ENCODE data around the gene SLC45A1. TPM values are rescaled to one million over a fixed set of nuclear protein-coding genes. Genes with fewer than 3 reads are reported as not detected.
A peak's percentile ranks its signal among the peaks of the same experiment; 100 is the strongest.

Gene SLC45A1
- total and polyA plus RNA-seq, 2 of the 4 experiments (the other 2 are of a cell fraction) = 0.72 to 3.9 TPM

GRCh38 chr1:8377271-8377981 is 59.5 kb downstream of the SLC45A1 start:
- Histone ChIP-seq H3K4ac (ENCODE audit: low read depth, low read length) (no peak overlapping the region; the same call in 1 of the 2 replicates), H2AFZ (replicated peaks; ENCODE audit: low read length, poor library complexity) (no peak overlapping the region), H3K36me3 (ENCODE audit: control insufficient read depth, insufficient read depth, low read length) (peaks cover 52% of the 10 kb centered on the region), H3K4me3 (ENCODE audit: insufficient read depth, low read depth, low read length) (no peak overlapping the region), H2BK5ac (ENCODE audit: low read depth, low read length, poor library complexity, severe bottlenecking) (no peak overlapping the region), H2BK20ac (ENCODE audit: low read depth, low read length) (no peak overlapping the region), H3K79me1 (ENCODE audit: low read depth in 1 of 2, low read length in 2 of 2) (peaks cover 61 to 90% of the 10 kb centered on the region in 2 experiments), H3K14ac (replicated peaks; ENCODE audit: low read depth, low read length) (0 out of 2 replicates have a peak overlapping the region, but pooled peaks have one; percentile 8), H4K91ac (ENCODE audit: insufficient read depth, low read depth, low read length) (no peak overlapping the region), H3K9me3 (ENCODE audit: control insufficient read depth, insufficient read depth, low read length) (no peaks in the 10 kb centered on the region), H3K4me1 (ENCODE audit: control insufficient read depth, insufficient read depth, low read length) (peaks cover 54% of the 10 kb centered on the region), H3K23ac (ENCODE audit: low read depth, low read length) (no peak overlapping the region), H2BK120ac (ENCODE audit: low read depth, low read length) (no peak overlapping the region), H3K9me1 (ENCODE audit: insufficient read depth, low read length) (peaks cover 47% of the 10 kb centered on the region), H2AK9ac (replicated peaks; ENCODE audit: low read depth, low read length, poor library complexity) (no peak overlapping the region), H3K4me2 (ENCODE audit: low read depth, low read length) (peak overlapping the region; percentile 45), H2AK5ac (ENCODE audit: low read depth, low read length) (no peak overlapping the region), H4K8ac (ENCODE audit: low read depth in 2 of 2, low read length in 2 of 2) (0 out of 4 replicates have a peak overlapping the region, but pooled peaks of 1 of the 2 experiments have one; percentile 42), H3K27me3 (ENCODE audit: control insufficient read depth, insufficient read depth, low read length) (no peaks in the 10 kb centered on the region), H3K18ac (ENCODE audit: low read depth, low read length) (no peak overlapping the region), H3K56ac (ENCODE audit: extremely low read depth, insufficient read depth, low read length) (no peak overlapping the region), H2BK15ac (ENCODE audit: low read depth, low read length) (no peak overlapping the region), H3K9ac (ENCODE audit: low read depth, low read length) (peak overlapping the region; percentile 41), H4K20me1 (ENCODE audit: insufficient read depth, low read length) (peaks cover 79% of the 10 kb centered on the region), H4K5ac (ENCODE audit: low read depth, low read length) (no peak overlapping the region), H3K27ac (ENCODE audit: insufficient read depth, low read length) (peak overlapping the region; percentile 58; the same call in 1 of the 2 replicates)
- ATAC-seq (ENCODE audit: low read depth) (no peak), DNase-seq (no peak)
- dilution Hi-C loops (cut with HindIII; ENCODE audit: low sequenced_read_pairs, unreplicated experiment) = no loop called here
- in situ Hi-C loops (cut with MboI; ENCODE audit: low sequenced_read_pairs) = no loop called here
- BruUV-seq (replicated peaks) = no TSS peak
- POLR2A ChIA-PET (ENCODE audit: unreplicated experiment) = no interaction called here
- 35% methylated on average over 4 of the region's 17 CpGs; no CpG with 5 or more reads in 1 of the 2 experiments for WGBS, 2 experiments (ENCODE audit: extremely low coverage in 2 of 2, insufficient read length in 1 of 2)
- intact Hi-C loops (cut with micrococcal nuclease) = loop anchor here (10.0 kb wide), 1 partner anchor 287 kb away; no protein-coding TSS in a partner anchor
- CTCF ChIA-PET = interaction anchor here (0.5 to 0.6 kb wide), 2 partner anchors 102 to 308 kb away, joined by 4 read pairs; no protein-coding TSS in a partner anchor
- TF ChIP-seq CHD1 (IDR thresholded peaks at IDR 0.05; ENCODE audit: low read depth, low read length) (no peak), MXI1 (IDR thresholded peaks at IDR 0.05; ENCODE audit: borderline replicate concordance, low read depth, low read length) (no peak), RCOR1 (IDR thresholded peaks at IDR 0.05; ENCODE audit: insufficient replicate concordance, low read length) (no peak), CEBPB (IDR thresholded peaks at IDR 0.05; ENCODE audit: low read depth, low read length) (no peak), RAD21 (IDR thresholded peaks at IDR 0.05; ENCODE audit: low read length) (no peak), NFE2L2 (IDR thresholded peaks at IDR 0.05; ENCODE audit: low read depth, low read length) (no peak), USF2 (IDR thresholded peaks at IDR 0.05; ENCODE audit: low read depth, low read length) (no peak), MAFK (IDR thresholded peaks at IDR 0.05; ENCODE audit: low read depth, low read length) (no peak), BHLHE40 (IDR thresholded peaks at IDR 0.05; ENCODE audit: low read depth, low read length) (no peak), SMC3 (IDR thresholded peaks at IDR 0.05; ENCODE audit: low read depth, low read length) (no peak), RFX5 (IDR thresholded peaks at IDR 0.05; ENCODE audit: low read depth, low read length) (no peak), POLR2A (IDR thresholded peaks at IDR 0.05; ENCODE audit: low read depth, low read length) (no peak), MAZ (IDR thresholded peaks at IDR 0.05; ENCODE audit: borderline replicate concordance, low read depth, low read length) (no peak), FOS (IDR thresholded peaks at IDR 0.05; ENCODE audit: low read depth, low read length) (no peak)
- TF ChIP-seq, protein P1, sequence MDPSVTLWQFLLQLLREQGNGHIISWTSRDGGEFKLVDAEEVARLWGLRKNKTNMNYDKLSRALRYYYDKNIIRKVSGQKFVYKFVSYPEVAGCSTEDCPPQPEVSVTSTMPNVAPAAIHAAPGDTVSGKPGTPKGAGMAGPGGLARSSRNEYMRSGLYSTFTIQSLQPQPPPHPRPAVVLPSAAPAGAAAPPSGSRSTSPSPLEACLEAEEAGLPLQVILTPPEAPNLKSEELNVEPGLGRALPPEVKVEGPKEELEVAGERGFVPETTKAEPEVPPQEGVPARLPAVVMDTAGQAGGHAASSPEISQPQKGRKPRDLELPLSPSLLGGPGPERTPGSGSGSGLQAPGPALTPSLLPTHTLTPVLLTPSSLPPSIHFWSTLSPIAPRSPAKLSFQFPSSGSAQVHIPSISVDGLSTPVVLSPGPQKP (IDR thresholded peaks at IDR 0.05; ENCODE audit: borderline replicate concordance, low read depth, low read length) = no peak

Data from IMR-90 (cell line).